CD4-positive, alpha-beta T cell (primary cell): ENCODE results near the gene PDZD4. TPM values are rescaled to one million over a fixed set of nuclear protein-coding genes. Genes with fewer than 3 reads are reported as not detected.

ENCODE experiments used
- ATAC-seq: fragments of 200-7000 bp; cut with Tn5 transposase; one replicate; pipeline ENCODE4 v1.10.0; 2022; ENCODE audit warnings: mild to moderate bottlenecking; ENCODE audit not compliant: poor library complexity
- CTCF ChIA-PET: fragments of 350-600 bp; sonication (Branson Sonifier 250); formaldehyde crosslinking; loops from one replicate; lab custom pipeline; 2021; ENCODE audit warnings: antibody characterized with exemption, inconsistent platforms; lab: Charles Lee
- POLR2A ChIA-PET: fragments of 350-600 bp; sonication (Branson Sonifier 250); formaldehyde crosslinking; loops from one replicate; lab custom pipeline; 2021; ENCODE audit warnings: antibody characterized with exemption, inconsistent platforms; lab: Charles Lee
- DNase-seq, 14 experiments: peaks; one replicate each; pipeline ENCODE4 v3.0.0-alpha.2; 2013 to 2020; ENCODE audit warnings: mixed read lengths in 2 of 14
- H3K27ac ChIP-seq, 2 donors: one replicate each; pipeline versions ENCODE4 v1.5.1 to v1.7.0; 2013; ENCODE audit warnings: low read length in 2 of 2, low read depth in 1 of 2, mild to moderate bottlenecking in 1 of 2
- H3K27me3 ChIP-seq, 2 experiments: 1 replicate in 1 of 2; 2 replicates in 1 of 2; pipeline versions ENCODE4 v1.6.1 to v1.7.0; 2013; ENCODE audit warnings: low read length in 2 of 2, control low read depth in 1 of 2, mild to moderate bottlenecking in 1 of 2, moderate library complexity in 1 of 2; ENCODE audit not compliant: insufficient read depth in 2 of 2, control insufficient read depth in 1 of 2
- H3K36me3 ChIP-seq: one replicate; pipeline ENCODE4 v1.6.1; 2013; ENCODE audit warnings: low read length, control low read depth; ENCODE audit not compliant: insufficient read depth
- H3K4me1 ChIP-seq: one replicate; pipeline ENCODE4 v1.6.1; 2013; ENCODE audit warnings: low read length, control low read depth; ENCODE audit not compliant: insufficient read depth
- H3K4me3 ChIP-seq: one replicate; pipeline ENCODE4 v1.5.1; 2013; ENCODE audit warnings: mild to moderate bottlenecking, low read length, moderate library complexity
- H3K9me3 ChIP-seq, 2 experiments: 1 replicate in 1 of 2; 2 replicates in 1 of 2; pipeline versions ENCODE4 v1.6.1 to v1.7.0; 2013; ENCODE audit warnings: low read length in 2 of 2, mild to moderate bottlenecking in 2 of 2, control low read depth in 1 of 2, moderate library complexity in 1 of 2; ENCODE audit not compliant: control insufficient read depth in 1 of 2, insufficient read depth in 1 of 2
- H3K27ac Mint-ChIP-seq: one replicate; pipeline ENCODE4 v1.8.0; 2020; ENCODE audit warnings: mixed read lengths
- H3K27me3 Mint-ChIP-seq: one replicate; pipeline ENCODE4 v1.8.0; 2021; ENCODE audit warnings: mixed read lengths
- H3K36me3 Mint-ChIP-seq: one replicate; pipeline ENCODE4 v1.8.0; 2021; ENCODE audit warnings: low read depth, mixed read lengths
- H3K4me1 Mint-ChIP-seq: one replicate; pipeline ENCODE4 v1.8.0; 2021; ENCODE audit warnings: low read depth, mixed read lengths
- H3K4me3 Mint-ChIP-seq: one replicate; pipeline ENCODE4 v1.8.0; 2020; ENCODE audit warnings: mild to moderate bottlenecking, mixed read lengths
- H3K9me3 Mint-ChIP-seq: one replicate; pipeline ENCODE4 v1.8.0; 2020; ENCODE audit warnings: mixed read lengths
- CTCF ChIP-seq: fragments of 200-600 bp; IDR thresholded peaks from one replicate; pipeline ENCODE4 v1.8.0; 2022; ENCODE audit warnings: antibody characterized with exemption, mild to moderate bottlenecking
- intact Hi-C, 2 experiments: fragments of 100-400 bp; cut with DNase I in 1 of 2; cut with micrococcal nuclease in 1 of 2; formaldehyde crosslinking; loops; one replicate each; pipeline versions ENCODE4 v1.15.1 to v1.9.0; 2023 to 2025; cut with DNase I, micrococcal nuclease
- total RNA-seq, 174 experiments: library from RNA in 2 of 174; stranded (reverse) in 2 of 174; gene quantifications; one replicate each; pipeline ENCODE4 v1.2.3 and lab custom pipeline; 2021 to 2026

Gene PDZD4
- total RNA-seq, 2 experiments from 2014 or later, result 24.8 to 26.8 TPM

GRCh38 chrX:153875391-153876111 is 45.2 kb upstream of the PDZD4 start:
- POLR2A ChIA-PET, result no interaction called here
- peaks cover 15% of the 10 kb centered on the region for H3K4me1 Mint-ChIP-seq
- no peak for TF ChIP-seq CTCF
- Histone ChIP-seq H3K4me1 (peaks cover 15% of the 10 kb centered on the region), H3K9me3 (no peaks in the 10 kb centered on the region), H3K27me3 (peaks cover 6 to 8% of the 10 kb centered on the region in 2 experiments), H3K36me3 (no peaks in the 10 kb centered on the region), H3K4me3 (no peak overlapping the region), H3K27ac (no peak overlapping the region)
- no peak overlapping the region for H3K4me3 Mint-ChIP-seq
- CTCF ChIA-PET, result no interaction called here
- intact Hi-C loops, result no loop called here
- ATAC-seq, result peak; percentile 77
- H3K9me3 Mint-ChIP-seq, result no peaks in the 10 kb centered on the region
- peaks cover 19% of the 10 kb centered on the region for H3K27me3 Mint-ChIP-seq
- no peaks in the 10 kb centered on the region for H3K36me3 Mint-ChIP-seq
- peak; percentile 44 to 83 (median 64) for DNase-seq
- no peak overlapping the region for H3K27ac Mint-ChIP-seq

- H3K4me3 Mint-ChIP-seq, result no peak overlapping the region
- Histone ChIP-seq H3K4me1 (peaks cover 15% of the 10 kb centered on the region), H3K27ac (no peak overlapping the region), H3K27me3 (peaks cover 4 to 6% of the 10 kb centered on the region in 2 experiments), H3K9me3 (no peaks in the 10 kb centered on the region), H3K36me3 (no peaks in the 10 kb centered on the region), H3K4me3 (no peak overlapping the region)
- DNase-seq (peak in 1 of 14 experiments; percentile 2), ATAC-seq (no peak)
- H3K4me1 Mint-ChIP-seq, result peaks cover 15% of the 10 kb centered on the region
- H3K36me3 Mint-ChIP-seq, result no peaks in the 10 kb centered on the region
- CTCF ChIA-PET, result no interaction called here
- H3K27ac Mint-ChIP-seq, result no peak overlapping the region
- H3K27me3 Mint-ChIP-seq, result peaks cover 19% of the 10 kb centered on the region
- intact Hi-C loops, result no loop called here
- TF ChIP-seq CTCF, result no peak
- POLR2A ChIA-PET, result no interaction called here
- H3K9me3 Mint-ChIP-seq, result no peaks in the 10 kb centered on the region
These were observed 44.2 kb upstream of the PDZD4 start for GRCh38 chrX:153874366-153875125.

GRCh38 chrX:153874085-153874365 is 43.7 kb upstream of the PDZD4 start:
- DNase-seq (peak in 1 of 14 experiments; percentile 1), ATAC-seq (no peak)
- no peak for TF ChIP-seq CTCF
- no peak overlapping the region for H3K4me3 ChIP-seq
- ChIA-PET POLR2A (no interaction called here), CTCF (no interaction called here)
- H3K27me3 Mint-ChIP-seq, result peaks cover 16% of the 10 kb centered on the region
- H3K36me3 Mint-ChIP-seq, result no peaks in the 10 kb centered on the region
- H3K36me3 ChIP-seq, result no peaks in the 10 kb centered on the region
- peaks cover 12% of the 10 kb centered on the region for H3K4me1 Mint-ChIP-seq
- H3K9me3 ChIP-seq, result no peaks in the 10 kb centered on the region
- no peaks in the 10 kb centered on the region for H3K9me3 Mint-ChIP-seq
- intact Hi-C loops, result no loop called here
- H3K27me3 ChIP-seq, result peaks cover 4 to 6% of the 10 kb centered on the region in 2 experiments
- H3K4me3 Mint-ChIP-seq, result no peak overlapping the region
- no peak overlapping the region for H3K27ac ChIP-seq
- H3K4me1 ChIP-seq, result peaks cover 14% of the 10 kb centered on the region
- H3K27ac Mint-ChIP-seq, result no peak overlapping the region
